ENCODE results near the gene DCC.

The DCC gene

GRCh38 chr18:52537261-52537660 lies 197.3 kb downstream of the DCC start:
- Histone ChIP-seq H2AFZ (ENCODE audit: low read length) (no peak overlapping the region), H3K9me3 (replicated peaks; ENCODE audit: insufficient read depth, low read length) (no peaks in the 10 kb centered on the region), H3K4me1 (ENCODE audit: low read length) (no peaks in the 10 kb centered on the region), H3F3A (ENCODE audit: insufficient read depth, low read length) (no peaks in the 10 kb centered on the region), H3K36me3 (replicated peaks; ENCODE audit: insufficient read depth, low read length) (no peaks in the 10 kb centered on the region), H3K4me2 (ENCODE audit: low read depth, low read length) (no peak overlapping the region), H3K79me2 (ENCODE audit: low read length) (no peaks in the 10 kb centered on the region), H3K4me3 (ENCODE audit: low read length) (no peak overlapping the region), H3K27me3 (replicated peaks; ENCODE audit: insufficient read depth, low read length) (no peaks in the 10 kb centered on the region), H3K27ac (ENCODE audit: low read length) (no peak overlapping the region), H3K9me2 (replicated peaks; ENCODE audit: insufficient read depth, low read length) (no peaks in the 10 kb centered on the region), H4K20me1 (ENCODE audit: insufficient read depth, low read length) (no peaks in the 10 kb centered on the region), H3K9ac (ENCODE audit: low read length) (no peak overlapping the region)
- no peak for TF ChIP-seq CTCF (IDR thresholded peaks at IDR 0.05; ENCODE audit: low read length)
- TF ChIP-seq EZH2 (optimal IDR thresholded peaks at IDR 0.05; ENCODE audit: low read depth, low read length): no peak
- no peak for TF ChIP-seq EZH2phosphoT487 (IDR thresholded peaks at IDR 0.05; ENCODE audit: low read length)
- DNase-seq: no peak

GRCh38 chr18:52541056-52541455 lies 201.1 kb downstream of the DCC start:
- Histone ChIP-seq H3F3A (ENCODE audit: insufficient read depth, low read length) (no peaks in the 10 kb centered on the region), H3K4me1 (ENCODE audit: low read length) (no peaks in the 10 kb centered on the region), H4K20me1 (ENCODE audit: insufficient read depth, low read length) (no peaks in the 10 kb centered on the region), H3K27me3 (replicated peaks; ENCODE audit: insufficient read depth, low read length) (no peaks in the 10 kb centered on the region), H3K4me2 (ENCODE audit: low read depth, low read length) (no peak overlapping the region), H2AFZ (ENCODE audit: low read length) (no peak overlapping the region), H3K9me2 (replicated peaks; ENCODE audit: insufficient read depth, low read length) (no peaks in the 10 kb centered on the region), H3K79me2 (ENCODE audit: low read length) (no peaks in the 10 kb centered on the region), H3K9ac (ENCODE audit: low read length) (no peak overlapping the region), H3K9me3 (replicated peaks; ENCODE audit: insufficient read depth, low read length) (no peaks in the 10 kb centered on the region), H3K36me3 (replicated peaks; ENCODE audit: insufficient read depth, low read length) (no peaks in the 10 kb centered on the region), H3K27ac (ENCODE audit: low read length) (no peak overlapping the region), H3K4me3 (ENCODE audit: low read length) (no peak overlapping the region)
- no peak for DNase-seq
- no peak for TF ChIP-seq EZH2 (optimal IDR thresholded peaks at IDR 0.05; ENCODE audit: low read depth, low read length)
- TF ChIP-seq EZH2phosphoT487 (IDR thresholded peaks at IDR 0.05; ENCODE audit: low read length): no peak
- TF ChIP-seq CTCF (IDR thresholded peaks at IDR 0.05; ENCODE audit: low read length): no peak

GRCh38 chr18:52544086-52544485 lies 204.1 kb downstream of the DCC start:
- no peak overlapping the region for H3K27ac ChIP-seq (ENCODE audit: low read length)
- H3K36me3 ChIP-seq (replicated peaks; ENCODE audit: insufficient read depth, low read length): no peaks in the 10 kb centered on the region
- no peak overlapping the region for H3K4me3 ChIP-seq (ENCODE audit: low read length)
- TF ChIP-seq CTCF (IDR thresholded peaks at IDR 0.05; ENCODE audit: low read length) (no peak), EZH2phosphoT487 (IDR thresholded peaks at IDR 0.05; ENCODE audit: low read length) (no peak), EZH2 (optimal IDR thresholded peaks at IDR 0.05; ENCODE audit: low read depth, low read length) (no peak)
- H2AFZ ChIP-seq (ENCODE audit: low read length): no peak overlapping the region
- no peaks in the 10 kb centered on the region for H3K9me2 ChIP-seq (replicated peaks; ENCODE audit: insufficient read depth, low read length)
- no peaks in the 10 kb centered on the region for H4K20me1 ChIP-seq (ENCODE audit: insufficient read depth, low read length)
- no peak overlapping the region for H3K4me2 ChIP-seq (ENCODE audit: low read depth, low read length)
- DNase-seq: no peak
- H3K9me3 ChIP-seq (replicated peaks; ENCODE audit: insufficient read depth, low read length): no peaks in the 10 kb centered on the region
- no peaks in the 10 kb centered on the region for H3K27me3 ChIP-seq (replicated peaks; ENCODE audit: insufficient read depth, low read length)
- H3K4me1 ChIP-seq (ENCODE audit: low read length): no peaks in the 10 kb centered on the region
- H3K79me2 ChIP-seq (ENCODE audit: low read length): no peaks in the 10 kb centered on the region
- no peak overlapping the region for H3K9ac ChIP-seq (ENCODE audit: low read length)
- no peaks in the 10 kb centered on the region for H3F3A ChIP-seq (ENCODE audit: insufficient read depth, low read length)

All from MM.1S (cell line).